Measurements from ENCODE around the gene CEACAM21. TPM values are rescaled to one million over a fixed set of nuclear protein-coding genes. Genes with fewer than 3 reads are reported as not detected.

The CEACAM21 gene
- total RNA-seq, 2 experiments from 2014 or later: 36.5 to 37.5 TPM

Other genes starting within 250 kb of the CEACAM21 start
- gene TGFB1, start 222.2 kb upstream of the CEACAM21 start, total RNA-seq: 100 to 1,000 TPM; 152 to 154 TPM
- 1 to 10 TPM; 6.4 to 8.1 TPM for gene B9D2, start 212.0 kb upstream of the CEACAM21 start, total RNA-seq
- 1 to 10 TPM; 4.0 to 4.5 TPM for gene TMEM91, start 199.6 kb upstream of the CEACAM21 start, total RNA-seq
- gene EXOSC5, start 178.8 kb upstream of the CEACAM21 start, total RNA-seq: 10 to 100 TPM; 43.5 to 44.6 TPM
- gene BCKDHA, start 178.3 kb upstream of the CEACAM21 start, total RNA-seq: 10 to 100 TPM; 21.3 to 28.0 TPM
- under 1 TPM; 0.10 to 0.48 TPM for gene B3GNT8, start 148.8 kb upstream of the CEACAM21 start, total RNA-seq
- gene DMAC2, start 136.3 kb upstream of the CEACAM21 start, total RNA-seq: 10 to 100 TPM; 54.5 to 63.0 TPM
- not detected for gene ERICH4, start 133.0 kb upstream of the CEACAM21 start, total RNA-seq
- not detected for gene CEACAM4, start 50.9 kb downstream of the CEACAM21 start, total RNA-seq
- gene CEACAM7, start 112.1 kb downstream of the CEACAM21 start, total RNA-seq: not detected
- not detected for gene CEACAM5, start 132.5 kb downstream of the CEACAM21 start, total RNA-seq
- gene CEACAM6, start 179.4 kb downstream of the CEACAM21 start, total RNA-seq: not detected
- gene CEACAM3, start 220.4 kb downstream of the CEACAM21 start, total RNA-seq: not detected